Measurements from ENCODE around the gene DNAJB6. TPM values are rescaled to one million over a fixed set of nuclear protein-coding genes. Genes with fewer than 3 reads are reported as not detected.

DNAJB6 gene
- total and polyA plus RNA-seq, 2 of the 4 experiments (the other 2 are of a cell fraction) = 93.4 to 165 TPM

GRCh38 chr7:157397036-157397720 is 60.4 kb downstream of the DNAJB6 start:
- Histone ChIP-seq H4K91ac (ENCODE audit: insufficient read depth, low read depth, low read length) (peak overlapping the region; percentile 93), H3K9me1 (ENCODE audit: insufficient read depth, low read length) (peaks cover 32% of the 10 kb centered on the region), H3K27me3 (ENCODE audit: control insufficient read depth, insufficient read depth, low read length) (no peaks in the 10 kb centered on the region), H3K4me1 (ENCODE audit: control insufficient read depth, insufficient read depth, low read length) (peaks cover 16% of the 10 kb centered on the region), H4K8ac (ENCODE audit: low read depth in 2 of 2, low read length in 2 of 2) (peak overlapping the region; percentile 59 to 89; a peak in 3 of 4 replicates), H2AK9ac (replicated peaks; ENCODE audit: low read depth, low read length, poor library complexity) (peak overlapping the region; percentile 82), H3K79me1 (ENCODE audit: low read depth in 1 of 2, low read length in 2 of 2) (peaks cover 27 to 83% of the 10 kb centered on the region in 2 experiments), H2BK20ac (ENCODE audit: low read depth, low read length) (0 out of 2 replicates have a peak overlapping the region, but pooled peaks have one; percentile 92), H3K27ac (ENCODE audit: insufficient read depth, low read length) (peak overlapping the region; percentile 96), H3K18ac (ENCODE audit: low read depth, low read length) (no peak overlapping the region; the same call in 1 of the 2 replicates), H3K4me2 (ENCODE audit: low read depth, low read length) (no peak overlapping the region), H3K14ac (replicated peaks; ENCODE audit: low read depth, low read length) (peak overlapping the region; percentile 69), H3K4ac (ENCODE audit: low read depth, low read length) (peak overlapping the region; percentile 95), H2AFZ (replicated peaks; ENCODE audit: low read length, poor library complexity) (no peak overlapping the region), H3K9me3 (ENCODE audit: control insufficient read depth, insufficient read depth, low read length) (no peaks in the 10 kb centered on the region), H2BK120ac (ENCODE audit: low read depth, low read length) (peak overlapping the region; percentile 96; the same call in 1 of the 2 replicates), H4K5ac (ENCODE audit: low read depth, low read length) (no peak overlapping the region; the same call in 1 of the 2 replicates), H3K4me3 (ENCODE audit: insufficient read depth, low read depth, low read length) (no peak overlapping the region), H3K56ac (ENCODE audit: extremely low read depth, insufficient read depth, low read length) (no peak overlapping the region), H2AK5ac (ENCODE audit: low read depth, low read length) (peak overlapping the region; percentile 80), H2BK5ac (ENCODE audit: low read depth, low read length, poor library complexity, severe bottlenecking) (peak overlapping the region; percentile 91), H3K36me3 (ENCODE audit: control insufficient read depth, insufficient read depth, low read length) (peaks cover 29% of the 10 kb centered on the region; the same call in 1 of the 2 replicates), H3K23ac (ENCODE audit: low read depth, low read length) (peak overlapping the region; percentile 98; the same call in 1 of the 2 replicates), H3K9ac (ENCODE audit: low read depth, low read length) (no peak overlapping the region), H2BK15ac (ENCODE audit: low read depth, low read length) (peak overlapping the region; percentile 84; the same call in 2 of the 3 replicates), H4K20me1 (ENCODE audit: insufficient read depth, low read length) (peaks cover 46% of the 10 kb centered on the region)
- WGBS, 2 experiments (ENCODE audit: extremely low coverage in 2 of 2, insufficient read length in 1 of 2) = 93% methylated on average over 19 of the region's 31 CpGs; no CpG with 5 or more reads in 1 of the 2 experiments
- intact Hi-C loops (cut with micrococcal nuclease) (no loop called here), dilution Hi-C loops (cut with HindIII; ENCODE audit: low sequenced_read_pairs, unreplicated experiment) (no loop called here), in situ Hi-C loops (cut with MboI; ENCODE audit: low sequenced_read_pairs) (loop anchor here (25.0 kb wide), 1 partner anchor 435 kb away; no protein-coding TSS in a partner anchor)
- BruUV-seq (replicated peaks) = no TSS peak
- TF ChIP-seq USF2 (IDR thresholded peaks at IDR 0.05; ENCODE audit: low read depth, low read length) (no peak), ELK1 (IDR thresholded peaks at IDR 0.05; ENCODE audit: borderline replicate concordance, low read depth, low read length) (no peak)
- ChIA-PET CTCF (no interaction called here), POLR2A (ENCODE audit: unreplicated experiment) (no interaction called here)
- ATAC-seq (ENCODE audit: low read depth) (no peak), DNase-seq (no peak)

Measured in IMR-90 (cell line).